Measurements from ENCODE around the gene FAU. TPM values are rescaled to one million over a fixed set of nuclear protein-coding genes. Genes with fewer than 3 reads are reported as not detected.

The FAU gene
- total RNA-seq, 1 experiment from 2014 or later: 1,001 TPM

- in situ Hi-C loops (cut with HindIII; ENCODE audit: low pct_unique_long_range_greater_than_20kb, low sequenced_read_pairs) (no loop called here), intact Hi-C loops (cut with micrococcal nuclease; ENCODE audit: unreplicated experiment) (no loop called here)
- Histone ChIP-seq H3K4me1 (ENCODE audit: control insufficient read depth, insufficient read depth, low read length) (0 out of 2 replicates have a peak, but pooled peaks cover 3% of the 10 kb centered on the region), H3K36me3 (ENCODE audit: control insufficient read depth, insufficient read depth, low read length) (no peaks in the 10 kb centered on the region), H3K27me3 (ENCODE audit: control insufficient read depth, insufficient read depth, low read length) (no peaks in the 10 kb centered on the region), H3K27ac (ENCODE audit: low read length) (no peak overlapping the region), H3K9me3 (ENCODE audit: control insufficient read depth, insufficient read depth, low read depth, low read length) (no peaks in the 10 kb centered on the region), H3K4me3 (ENCODE audit: low read depth in 2 of 2, low read length in 2 of 2) (no peak overlapping the region)
- ChIA-PET POLR2A (interaction anchor here (0.6 to 0.7 kb wide), 2 partner anchors 10 to 96 kb away, joined by 3 to 4 read pairs; no protein-coding TSS in a partner anchor), CTCF (no interaction called here)
- DNase-seq (ENCODE audit: low read depth, low spot score): no peak
- TF ChIP-seq SIN3A (IDR thresholded peaks at IDR 0.05; ENCODE audit: borderline replicate concordance, insufficient read depth, low read depth, low read length): no peak
- TF ChIP-seq, protein P1, sequence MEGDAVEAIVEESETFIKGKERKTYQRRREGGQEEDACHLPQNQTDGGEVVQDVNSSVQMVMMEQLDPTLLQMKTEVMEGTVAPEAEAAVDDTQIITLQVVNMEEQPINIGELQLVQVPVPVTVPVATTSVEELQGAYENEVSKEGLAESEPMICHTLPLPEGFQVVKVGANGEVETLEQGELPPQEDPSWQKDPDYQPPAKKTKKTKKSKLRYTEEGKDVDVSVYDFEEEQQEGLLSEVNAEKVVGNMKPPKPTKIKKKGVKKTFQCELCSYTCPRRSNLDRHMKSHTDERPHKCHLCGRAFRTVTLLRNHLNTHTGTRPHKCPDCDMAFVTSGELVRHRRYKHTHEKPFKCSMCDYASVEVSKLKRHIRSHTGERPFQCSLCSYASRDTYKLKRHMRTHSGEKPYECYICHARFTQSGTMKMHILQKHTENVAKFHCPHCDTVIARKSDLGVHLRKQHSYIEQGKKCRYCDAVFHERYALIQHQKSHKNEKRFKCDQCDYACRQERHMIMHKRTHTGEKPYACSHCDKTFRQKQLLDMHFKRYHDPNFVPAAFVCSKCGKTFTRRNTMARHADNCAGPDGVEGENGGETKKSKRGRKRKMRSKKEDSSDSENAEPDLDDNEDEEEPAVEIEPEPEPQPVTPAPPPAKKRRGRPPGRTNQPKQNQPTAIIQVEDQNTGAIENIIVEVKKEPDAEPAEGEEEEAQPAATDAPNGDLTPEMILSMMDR (IDR thresholded peaks at IDR 0.05): no peak
- TF ChIP-seq TCF7L2 (IDR thresholded peaks at IDR 0.05; ENCODE audit: low read depth, low read length): no peak
- no peak for TF ChIP-seq POLR2AphosphoS5 (IDR thresholded peaks at IDR 0.05; ENCODE audit: low read depth, low read length)
- no peak for TF ChIP-seq REST (IDR thresholded peaks at IDR 0.05; ENCODE audit: insufficient read depth in 1 of 2, low read depth in 2 of 2, low read length in 1 of 2)
- no peak for ATAC-seq
- BruUV-seq (replicated peaks): no TSS peak
Measured at GRCh38 chr11:65160643-65161042, 38.7 kb upstream of the FAU start.

- TF ChIP-seq POLR2AphosphoS5 (IDR thresholded peaks at IDR 0.05; ENCODE audit: low read depth, low read length) (no peak), TCF7L2 (IDR thresholded peaks at IDR 0.05; ENCODE audit: low read depth, low read length) (no peak), SIN3A (IDR thresholded peaks at IDR 0.05; ENCODE audit: borderline replicate concordance, insufficient read depth, low read depth, low read length) (no peak), REST (IDR thresholded peaks at IDR 0.05; ENCODE audit: insufficient read depth in 1 of 2, low read depth in 2 of 2, low read length in 1 of 2) (no peak)
- TF ChIP-seq, protein P1 (IDR thresholded peaks at IDR 0.05): no peak
- Histone ChIP-seq H3K9me3 (ENCODE audit: control insufficient read depth, insufficient read depth, low read depth, low read length) (no peaks in the 10 kb centered on the region), H3K27me3 (ENCODE audit: control insufficient read depth, insufficient read depth, low read length) (no peaks in the 10 kb centered on the region), H3K4me1 (ENCODE audit: control insufficient read depth, insufficient read depth, low read length) (no peaks in the 10 kb centered on the region), H3K36me3 (ENCODE audit: control insufficient read depth, insufficient read depth, low read length) (no peaks in the 10 kb centered on the region), H3K4me3 (ENCODE audit: low read depth in 2 of 2, low read length in 2 of 2) (no peak overlapping the region), H3K27ac (ENCODE audit: low read length) (no peak overlapping the region)
- intact Hi-C loops (cut with micrococcal nuclease; ENCODE audit: unreplicated experiment): no loop called here
- POLR2A ChIA-PET: no interaction called here
- CTCF ChIA-PET: interaction anchor here (0.7 kb wide), 1 partner anchor 171 kb away, joined by 4 read pairs; no protein-coding TSS in a partner anchor
- ATAC-seq: no peak
- no peak for DNase-seq (ENCODE audit: low read depth, low spot score)
- in situ Hi-C loops (cut with HindIII; ENCODE audit: low pct_unique_long_range_greater_than_20kb, low sequenced_read_pairs): no loop called here
- BruUV-seq (replicated peaks): no TSS peak
Measured at GRCh38 chr11:65159012-65159411, 37.1 kb upstream of the FAU start.

Measured in Panc1 (cell line).